B cell (primary cell): ENCODE measurements around the gene HS1BP3. TPM values are rescaled to one million over a fixed set of nuclear protein-coding genes. Genes with fewer than 3 reads are reported as not detected.

Experiments
- ATAC-seq: fragments of 200-7000 bp; cut with Tn5 transposase; one replicate; pipeline ENCODE4 v1.10.0; 2021; ENCODE audit warnings: low read depth, mild to moderate bottlenecking, moderate number of reproducible peaks, moderate library complexity
- CTCF ChIA-PET: fragments of 350-600 bp; sonication (Branson Sonifier 250); formaldehyde crosslinking; loops from one replicate; lab custom pipeline; 2021; ENCODE audit warnings: antibody characterized with exemption, inconsistent platforms; lab: Charles Lee
- POLR2A ChIA-PET: fragments of 350-600 bp; sonication (Branson Sonifier 250); formaldehyde crosslinking; loops from one replicate; lab custom pipeline; 2021; ENCODE audit warnings: antibody characterized with exemption; lab: Charles Lee
- DNase-seq: peaks from one replicate; pipeline ENCODE4 v3.0.0; 2013
- H2AFZ ChIP-seq: 2 replicates; pipeline ENCODE4 v1.6.1; 2012; ENCODE audit warnings: mild to moderate bottlenecking, low read depth, low read length; ENCODE audit not compliant: insufficient read depth, poor library complexity, severe bottlenecking
- H3K27ac ChIP-seq, 2 donors: 1 replicate in 1 of 2; 2 replicates in 1 of 2; pipeline ENCODE4 v1.5.1; 2012 to 2013; ENCODE audit warnings: low read length in 2 of 2, mild to moderate bottlenecking in 2 of 2, moderate library complexity in 1 of 2
- H3K27me3 ChIP-seq, 4 experiments: fragments of 200-600 bp in 1 of 4; sonication (generic) in 1 of 4; replicated peaks in 1 of 4; 1 replicate in 2 of 4; 2 replicates in 2 of 4; pipeline versions ENCODE4 v1.6.1 to v1.7.0; 2013 to 2016; ENCODE audit warnings: low read length in 3 of 4, mild to moderate bottlenecking in 2 of 4, mixed read lengths in 1 of 4, moderate library complexity in 1 of 4; ENCODE audit not compliant: insufficient read depth in 4 of 4, control insufficient read depth in 3 of 4; ENCODE audit errors: control extremely low read depth in 1 of 4
- H3K36me3 ChIP-seq, 2 experiments: replicated peaks in 1 of 2; 1 replicate in 1 of 2; 2 replicates in 1 of 2; pipeline versions ENCODE4 v1.6.1 to v1.7.1; 2013; ENCODE audit warnings: low read length in 1 of 2; ENCODE audit not compliant: insufficient read depth in 2 of 2, control insufficient read depth in 1 of 2; ENCODE audit errors: control extremely low read depth in 1 of 2, extremely low read depth in 1 of 2
- H3K4me1 ChIP-seq, 2 donors: fragments of 200-600 bp in 1 of 2; sonication (generic) in 1 of 2; 1 replicate in 1 of 2; 2 replicates in 1 of 2; pipeline versions ENCODE4 v1.5.1 to v1.6.1; 2013 to 2017; ENCODE audit warnings: low read length in 2 of 2; ENCODE audit not compliant: control insufficient read depth in 2 of 2, insufficient read depth in 2 of 2
- H3K4me2 ChIP-seq: replicated peaks from 2 replicates; pipeline ENCODE3; 2012; ENCODE audit warnings: mild to moderate bottlenecking, low read depth, low read length; ENCODE audit not compliant: poor library complexity, severe bottlenecking
- H3K4me3 ChIP-seq, 5 experiments: fragments of 200-600 bp in 1 of 5; sonication (generic) in 1 of 5; 1 replicate in 3 of 5; 2 replicates in 2 of 5; pipeline versions ENCODE4 v1.5.1 to v1.7.0; 2011 to 2016; ENCODE audit warnings: low read length in 4 of 5, mild to moderate bottlenecking in 4 of 5, low read depth in 2 of 5, control low read depth in 1 of 5, moderate library complexity in 1 of 5; ENCODE audit not compliant: insufficient read depth in 1 of 5; ENCODE audit errors: control extremely low read depth in 1 of 5, extremely low read depth in 1 of 5
- H3K79me2 ChIP-seq: fragments of 200-600 bp; sonication (generic); one replicate; pipeline ENCODE4 v1.6.0; 2016; ENCODE audit warnings: low read length; ENCODE audit not compliant: control insufficient read depth, insufficient read depth
- H3K9ac ChIP-seq: fragments of 200-600 bp; sonication (generic); 2 replicates; pipeline ENCODE4 v1.6.1; 2017; ENCODE audit warnings: mild to moderate bottlenecking, low read length, moderate library complexity
- H3K9me3 ChIP-seq, 3 donors: one replicate each; pipeline versions ENCODE4 v1.6.1 to v1.7.1; 2013; ENCODE audit warnings: low read length in 2 of 3; ENCODE audit not compliant: control insufficient read depth in 2 of 3, insufficient read depth in 1 of 3; ENCODE audit errors: control extremely low read depth in 1 of 3
- H4K20me1 ChIP-seq: 2 replicates; pipeline ENCODE4 v1.6.0; 2012; ENCODE audit warnings: mild to moderate bottlenecking, low read length; ENCODE audit not compliant: insufficient read depth, control insufficient read depth, poor library complexity, severe bottlenecking
- H3K27ac Mint-ChIP-seq: one replicate; pipeline ENCODE4 v1.8.0; 2021; ENCODE audit warnings: mixed read lengths
- H3K27me3 Mint-ChIP-seq: one replicate; pipeline ENCODE4 v1.8.0; 2021; ENCODE audit warnings: mixed read lengths
- H3K4me1 Mint-ChIP-seq: one replicate; pipeline ENCODE4 v1.8.0; 2021; ENCODE audit warnings: mixed read lengths
- H3K4me3 Mint-ChIP-seq: one replicate; pipeline ENCODE4 v1.8.0; 2021; ENCODE audit warnings: mixed read lengths
- H3K9me3 Mint-ChIP-seq: one replicate; pipeline ENCODE4 v1.8.0; 2022; ENCODE audit warnings: mixed read lengths; ENCODE audit not compliant: insufficient read depth
- EZH2 ChIP-seq: IDR thresholded peaks from 2 replicates; pipeline ENCODE4 v1.6.1; 2012; ENCODE audit warnings: borderline replicate concordance, low read depth, mild to moderate bottlenecking, moderate library complexity, low read length; ENCODE audit not compliant: insufficient read depth, poor library complexity, severe bottlenecking
- WGBS: methylation state at CpG from one replicate; pipeline ENCODE4 v1.1.5; 2013; ENCODE audit warnings: missing lambda C conversion rate; ENCODE audit not compliant: insufficient coverage; 5-methylcytosine and 5-hydroxymethylcytosine counted together
- intact Hi-C: fragments of 100-400 bp; cut with micrococcal nuclease; formaldehyde crosslinking; loops from one replicate; pipeline ENCODE4 v1.10.0; 2022
- polyA plus RNA-seq: library from polyadenylated mRNA; depleted of rRNA; stranded (reverse); fragments of >200 nt; gene quantifications from 2 replicates; pipeline ENCODE4 v1.2.3, GENCODE V29; 2012
- total RNA-seq, 2 donors: library from RNA; stranded (reverse); fragments of 120-200 nt in 1 of 2; gene quantifications; 1 replicate in 1 of 2; 2 replicates in 1 of 2; pipeline versions ENCODE4 v1.2.3 to v1.2.4, GENCODE V29; 2013 to 2022
- TF ChIP-seq, protein P1 (sequence below): fragments of 200-600 bp; IDR thresholded peaks from one replicate; pipeline ENCODE4 v1.8.0; 2022; ENCODE audit warnings: antibody characterized with exemption, mild to moderate bottlenecking

HS1BP3 gene
- total and polyA plus RNA-seq, 2 donors (not counting 1 experiment from before 2014, with no cell fraction given): 27.8 to 28.7 TPM

- no peak overlapping the region for H3K4me3 Mint-ChIP-seq
- ATAC-seq: no peak
- peaks cover 0 to 40% of the 10 kb centered on the region in 2 experiments for H3K36me3 ChIP-seq
- no peaks in the 10 kb centered on the region for H3K9me3 ChIP-seq
- no peaks in the 10 kb centered on the region for H3K27me3 ChIP-seq
- no peak overlapping the region for H2AFZ ChIP-seq
- H3K4me3 ChIP-seq: no peak overlapping the region
- peaks cover 6% of the 10 kb centered on the region for H3K79me2 ChIP-seq
- H3K27me3 Mint-ChIP-seq: no peaks in the 10 kb centered on the region
- CTCF ChIA-PET: interaction anchor here (0.5 to 5.6 kb wide), 15 partner anchors 7 to 893 kb away, joined by 3 to 50 read pairs (median 4); partner anchors contain the start of genes HS1BP3 and RHOB
- peaks cover 0 to 2% of the 10 kb centered on the region in 2 donors for H3K4me1 ChIP-seq
- H3K27ac Mint-ChIP-seq: no peak overlapping the region
- POLR2A ChIA-PET: no interaction called here
- H3K9ac ChIP-seq: no peak overlapping the region
- DNase-seq: no peak
- peaks cover 9% of the 10 kb centered on the region for H4K20me1 ChIP-seq
- intact Hi-C loops: no loop called here
- TF ChIP-seq, protein P1, sequence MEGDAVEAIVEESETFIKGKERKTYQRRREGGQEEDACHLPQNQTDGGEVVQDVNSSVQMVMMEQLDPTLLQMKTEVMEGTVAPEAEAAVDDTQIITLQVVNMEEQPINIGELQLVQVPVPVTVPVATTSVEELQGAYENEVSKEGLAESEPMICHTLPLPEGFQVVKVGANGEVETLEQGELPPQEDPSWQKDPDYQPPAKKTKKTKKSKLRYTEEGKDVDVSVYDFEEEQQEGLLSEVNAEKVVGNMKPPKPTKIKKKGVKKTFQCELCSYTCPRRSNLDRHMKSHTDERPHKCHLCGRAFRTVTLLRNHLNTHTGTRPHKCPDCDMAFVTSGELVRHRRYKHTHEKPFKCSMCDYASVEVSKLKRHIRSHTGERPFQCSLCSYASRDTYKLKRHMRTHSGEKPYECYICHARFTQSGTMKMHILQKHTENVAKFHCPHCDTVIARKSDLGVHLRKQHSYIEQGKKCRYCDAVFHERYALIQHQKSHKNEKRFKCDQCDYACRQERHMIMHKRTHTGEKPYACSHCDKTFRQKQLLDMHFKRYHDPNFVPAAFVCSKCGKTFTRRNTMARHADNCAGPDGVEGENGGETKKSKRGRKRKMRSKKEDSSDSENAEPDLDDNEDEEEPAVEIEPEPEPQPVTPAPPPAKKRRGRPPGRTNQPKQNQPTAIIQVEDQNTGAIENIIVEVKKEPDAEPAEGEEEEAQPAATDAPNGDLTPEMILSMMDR: no peak
- no peak for TF ChIP-seq EZH2
- no peaks in the 10 kb centered on the region for H3K9me3 Mint-ChIP-seq
- WGBS: 86% methylated on average over 3 of the region's 5 CpGs
- H3K4me2 ChIP-seq: no peak overlapping the region
- peaks cover 11% of the 10 kb centered on the region for H3K4me1 Mint-ChIP-seq
- H3K27ac ChIP-seq: no peak overlapping the region
Observed at GRCh38 chr2:20635113-20635510, 15.8 kb downstream of the HS1BP3 start.

- H3K4me1 ChIP-seq: peaks cover 0 to 2% of the 10 kb centered on the region in 2 donors
- CTCF ChIA-PET: interaction anchor here (0.7 to 5.6 kb wide), 16 partner anchors 8 to 227 kb away, joined by 3 to 50 read pairs (median 4); partner anchors contain the start of genes HS1BP3 and RHOB
- H3K27me3 ChIP-seq: no peaks in the 10 kb centered on the region
- ATAC-seq (no peak), DNase-seq (no peak)
- Mint-ChIP-seq H3K4me3 (no peak overlapping the region), H3K4me1 (peaks cover 11% of the 10 kb centered on the region), H3K27ac (no peak overlapping the region), H3K27me3 (no peaks in the 10 kb centered on the region), H3K9me3 (no peaks in the 10 kb centered on the region)
- peaks cover 0 to 34% of the 10 kb centered on the region in 2 experiments for H3K36me3 ChIP-seq
- H3K9ac ChIP-seq: no peak overlapping the region
- H3K9me3 ChIP-seq: no peaks in the 10 kb centered on the region
- TF ChIP-seq EZH2: no peak
- TF ChIP-seq, protein P1: no peak
- H3K79me2 ChIP-seq: peaks cover 6% of the 10 kb centered on the region
- no peak overlapping the region for H3K4me2 ChIP-seq
- POLR2A ChIA-PET: no interaction called here
- intact Hi-C loops: no loop called here
- H4K20me1 ChIP-seq: peaks cover 10% of the 10 kb centered on the region
- no peak overlapping the region for H2AFZ ChIP-seq
- no peak overlapping the region for H3K27ac ChIP-seq
- H3K4me3 ChIP-seq: no peak overlapping the region
- 97% methylated on average over 7 of the region's 9 CpGs for WGBS
Observed at GRCh38 chr2:20634507-20635112, 16.3 kb downstream of the HS1BP3 start.
